Common myeloid progenitor, CD34-positive (primary cell): ENCODE measurements around the gene CENPL.
A peak's percentile ranks its signal among the peaks of the same experiment; 100 is the strongest.
"Not testable (repeated sequence)": the region's sequence is repeated elsewhere in the genome, so short reads cannot be mapped to it uniquely, and the experiment has no call there.

Source experiments
- CTCF ChIA-PET: fragments of 350-600 bp; sonication (Branson Sonifier 250); formaldehyde crosslinking; loops from one replicate; lab custom pipeline; 2021; ENCODE audit warnings: antibody characterized with exemption; lab: Charles Lee
- POLR2A ChIA-PET: fragments of 350-600 bp; sonication (Branson Sonifier 250); formaldehyde crosslinking; loops from one replicate; lab custom pipeline; 2021; ENCODE audit warnings: antibody characterized with exemption; lab: Charles Lee
- DNase-seq, 3 donors: peaks; one replicate each; pipeline versions ENCODE4 v3.0.0 to v3.0.0-alpha.2; 2013
- H3K27ac ChIP-seq, 2 experiments: 1 replicate in 1 of 2; 2 replicates in 1 of 2; pipeline ENCODE4 v1.7.0; 2013; ENCODE audit warnings: inconsistent platforms in 2 of 2, low read length in 2 of 2, mild to moderate bottlenecking in 2 of 2, low read depth in 1 of 2, moderate library complexity in 1 of 2; ENCODE audit not compliant: severe bottlenecking in 2 of 2, insufficient read depth in 1 of 2, poor library complexity in 1 of 2
- H3K27me3 ChIP-seq, 5 experiments: replicated peaks in 2 of 5; 1 replicate in 3 of 5; 2 replicates in 2 of 5; pipeline versions ENCODE4 v1.6.1 to v1.7.0; 2013; ENCODE audit warnings: low read length in 4 of 5, mild to moderate bottlenecking in 2 of 5, moderate library complexity in 2 of 5, inconsistent platforms in 1 of 5; ENCODE audit not compliant: insufficient read depth in 5 of 5, control insufficient read depth in 4 of 5
- H3K36me3 ChIP-seq, 4 experiments: 1 replicate in 2 of 4; 2 replicates in 2 of 4; pipeline versions ENCODE4 v1.6.1 to v1.7.0; 2013; ENCODE audit warnings: low read length in 3 of 4, control low read depth in 1 of 4, mild to moderate bottlenecking in 1 of 4; ENCODE audit not compliant: control insufficient read depth in 4 of 4, insufficient read depth in 4 of 4
- H3K4me1 ChIP-seq, 4 experiments: 1 replicate in 3 of 4; 2 replicates in 1 of 4; pipeline versions ENCODE4 v1.6.1 to v1.7.1; 2013; ENCODE audit warnings: low read length in 3 of 4, mild to moderate bottlenecking in 3 of 4, control low read depth in 1 of 4, inconsistent platforms in 1 of 4, moderate library complexity in 1 of 4; ENCODE audit not compliant: control insufficient read depth in 4 of 4, insufficient read depth in 4 of 4; ENCODE audit errors: control extremely low read depth in 1 of 4
- H3K4me3 ChIP-seq, 7 experiments: 1 replicate in 4 of 7; 2 replicates in 3 of 7; pipeline versions ENCODE4 v1.5.1 to v1.7.0; 2013; ENCODE audit warnings: mild to moderate bottlenecking in 7 of 7, low read length in 6 of 7, moderate library complexity in 6 of 7, inconsistent platforms in 2 of 7, low read depth in 2 of 7, control low read depth in 1 of 7; ENCODE audit not compliant: insufficient read depth in 4 of 7, control insufficient read depth in 1 of 7; ENCODE audit errors: extremely low read depth in 1 of 7
- H3K9me3 ChIP-seq, 5 experiments: 1 replicate in 4 of 5; 2 replicates in 1 of 5; pipeline versions ENCODE4 v1.6.1 to v1.7.1; 2013; ENCODE audit warnings: low read length in 4 of 5, mild to moderate bottlenecking in 2 of 5, inconsistent platforms in 1 of 5, low read depth in 1 of 5, moderate library complexity in 1 of 5; ENCODE audit not compliant: control insufficient read depth in 4 of 5, insufficient read depth in 2 of 5; ENCODE audit errors: control extremely low read depth in 1 of 5
- WGBS: methylation state at CpG from one replicate; pipeline ENCODE4 v1.1.5; 2013; ENCODE audit not compliant: insufficient coverage; 5-methylcytosine and 5-hydroxymethylcytosine counted together

The CENPL gene

DNA sequence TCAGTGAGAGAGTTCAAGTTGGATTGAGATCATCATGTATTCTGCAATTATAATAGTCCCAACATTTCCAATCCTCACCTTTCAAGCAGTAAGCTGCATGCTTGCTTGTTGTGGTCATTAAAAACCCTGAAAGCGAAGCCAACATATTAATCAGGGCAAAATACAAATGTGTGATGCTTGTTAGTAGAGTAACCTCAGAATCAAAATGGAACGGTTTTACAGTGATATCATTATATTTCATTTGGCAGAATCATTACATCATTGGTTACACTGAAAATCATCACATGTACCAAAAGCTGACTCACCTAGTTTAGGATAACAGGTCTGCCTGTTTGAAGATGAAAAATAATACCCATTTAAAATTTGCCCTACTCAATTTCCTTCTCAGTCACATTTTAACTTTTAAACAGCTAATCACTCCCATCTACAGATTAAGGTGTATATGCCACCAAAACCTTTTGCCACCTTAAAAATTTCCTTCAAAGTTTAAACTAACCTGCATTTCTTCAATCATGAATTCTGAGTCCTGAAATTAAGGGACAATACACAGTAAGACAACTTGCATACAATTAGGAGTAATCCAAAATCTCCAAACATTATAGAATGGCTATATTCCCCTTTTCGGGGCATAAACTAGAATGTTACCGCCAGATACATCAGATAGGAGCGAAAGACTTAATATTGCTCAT lies 39.6 kb upstream of the CENPL start:
- POLR2A ChIA-PET = no interaction called here
- Histone ChIP-seq H3K9me3 (no peaks in the 10 kb centered on the region), H3K36me3 (peaks cover 16 to 46% (median 32%) of the 10 kb centered on the region in 4 experiments), H3K27ac (peak overlapping the region; percentile 28 to 88), H3K27me3 (no peaks in the 10 kb centered on the region), H3K4me3 (peak overlapping the region in 1 of 7 experiments; percentile 96), H3K4me1 (peaks cover 16 to 39% (median 29%) of the 10 kb centered on the region in 4 experiments)
- WGBS = 100% methylated on average over 3 of the region's 5 CpGs
- CTCF ChIA-PET = interaction anchor here (0.8 to 1.5 kb wide), 2 partner anchors 15 to 434 kb away, joined by 3 to 5 read pairs; no protein-coding TSS in a partner anchor
- no peak for DNase-seq

DNA sequence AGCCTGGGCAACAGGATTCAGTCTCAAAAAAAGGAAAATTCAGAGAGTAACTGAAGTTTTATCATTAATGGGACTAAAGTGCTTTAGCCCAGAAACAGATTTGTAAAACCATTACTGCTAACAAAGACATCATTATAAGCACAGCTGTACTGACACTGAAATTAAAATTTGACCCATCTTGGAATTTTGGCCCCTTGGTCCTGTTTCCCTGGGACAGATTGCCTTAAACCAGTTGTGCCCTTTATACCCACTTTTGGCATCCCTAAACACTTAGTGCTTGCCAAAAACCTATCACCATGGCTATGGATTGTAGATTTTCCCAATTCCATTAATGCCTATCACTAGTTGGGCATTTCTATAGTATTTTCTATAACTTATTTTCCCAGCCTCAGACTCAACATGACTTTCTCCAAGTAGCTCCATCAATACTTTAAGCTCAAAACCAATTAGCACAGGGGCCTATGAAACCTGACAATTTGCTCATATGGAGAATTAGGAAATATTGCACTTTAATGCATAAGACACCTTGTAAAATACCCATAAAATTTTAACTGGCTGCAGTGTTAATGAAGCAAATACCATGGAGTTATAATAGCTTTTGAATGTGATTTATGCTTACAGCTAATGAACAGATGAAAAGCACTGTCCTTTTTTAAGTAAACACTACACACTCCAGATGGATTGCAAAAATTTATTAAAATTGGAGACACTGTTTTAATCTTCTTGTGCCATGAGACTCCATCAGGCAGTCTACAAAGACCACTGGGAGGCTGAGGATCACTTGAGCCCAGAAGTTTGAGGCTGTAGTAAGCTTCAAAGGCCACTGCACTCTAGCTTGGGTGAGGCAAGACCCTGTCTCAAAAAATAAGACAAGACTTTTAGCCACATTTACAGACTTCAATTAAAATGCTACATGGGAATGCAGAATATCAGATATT lies 38.8 kb upstream of the CENPL start:
- peaks cover 16 to 31% (median 22%) of the 10 kb centered on the region in 4 experiments for H3K4me1 ChIP-seq
- ChIA-PET CTCF (interaction anchor here (0.7 to 1.2 kb wide), 2 partner anchors 13 to 444 kb away, joined by 3 read pairs; no protein-coding TSS in a partner anchor), POLR2A (no interaction called here)
- peaks cover 16 to 47% (median 33%) of the 10 kb centered on the region in 4 experiments for H3K36me3 ChIP-seq
- no peak overlapping the region for H3K4me3 ChIP-seq
- H3K27ac ChIP-seq = peak overlapping the region in 1 of 2 experiments; percentile 28
- no peaks in the 10 kb centered on the region for H3K27me3 ChIP-seq
- peak in 2 of 3 donors; percentile 28 to 51 for DNase-seq
- H3K9me3 ChIP-seq = no peaks in the 10 kb centered on the region

DNA sequence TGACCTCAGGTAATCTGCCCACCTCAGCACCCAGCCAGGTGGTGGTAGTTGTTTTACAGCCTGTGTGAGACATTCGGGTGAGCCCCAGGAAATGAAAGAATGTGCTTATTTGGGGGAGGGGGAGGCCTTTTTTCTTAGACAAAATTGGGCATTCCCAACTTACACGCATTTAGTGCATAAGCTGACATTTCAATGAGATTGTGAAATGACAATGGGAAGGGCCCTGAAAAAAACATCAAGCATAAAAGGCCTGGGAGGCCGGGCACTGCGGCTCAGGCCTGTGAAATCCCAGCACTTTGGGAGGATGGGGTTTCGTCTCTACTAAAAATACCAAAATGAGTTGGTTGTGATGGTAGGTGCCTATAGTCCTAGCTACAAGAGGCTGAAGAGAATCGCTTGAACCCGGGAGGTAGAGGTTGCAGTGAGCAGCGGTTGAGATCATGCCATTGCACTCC lies 38.1 kb upstream of the CENPL start:
- peaks cover 16 to 31% (median 22%) of the 10 kb centered on the region in 4 experiments for H3K4me1 ChIP-seq
- WGBS = 95% methylated on average over 6 of the region's 8 CpGs
- H3K36me3 ChIP-seq = peaks cover 18 to 53% (median 36%) of the 10 kb centered on the region in 4 experiments
- H3K27me3 ChIP-seq = no peaks in the 10 kb centered on the region
- no peak for DNase-seq
- POLR2A ChIA-PET = interaction anchor here (1.0 kb wide), 1 partner anchor 11 kb away, joined by 4 read pairs; no protein-coding TSS in a partner anchor
- no peaks in the 10 kb centered on the region for H3K9me3 ChIP-seq
- no peak overlapping the region for H3K4me3 ChIP-seq
- CTCF ChIA-PET = interaction anchor here (0.7 to 1.2 kb wide), 2 partner anchors 12 to 443 kb away, joined by 3 read pairs; no protein-coding TSS in a partner anchor
- no peak overlapping the region for H3K27ac ChIP-seq

DNA sequence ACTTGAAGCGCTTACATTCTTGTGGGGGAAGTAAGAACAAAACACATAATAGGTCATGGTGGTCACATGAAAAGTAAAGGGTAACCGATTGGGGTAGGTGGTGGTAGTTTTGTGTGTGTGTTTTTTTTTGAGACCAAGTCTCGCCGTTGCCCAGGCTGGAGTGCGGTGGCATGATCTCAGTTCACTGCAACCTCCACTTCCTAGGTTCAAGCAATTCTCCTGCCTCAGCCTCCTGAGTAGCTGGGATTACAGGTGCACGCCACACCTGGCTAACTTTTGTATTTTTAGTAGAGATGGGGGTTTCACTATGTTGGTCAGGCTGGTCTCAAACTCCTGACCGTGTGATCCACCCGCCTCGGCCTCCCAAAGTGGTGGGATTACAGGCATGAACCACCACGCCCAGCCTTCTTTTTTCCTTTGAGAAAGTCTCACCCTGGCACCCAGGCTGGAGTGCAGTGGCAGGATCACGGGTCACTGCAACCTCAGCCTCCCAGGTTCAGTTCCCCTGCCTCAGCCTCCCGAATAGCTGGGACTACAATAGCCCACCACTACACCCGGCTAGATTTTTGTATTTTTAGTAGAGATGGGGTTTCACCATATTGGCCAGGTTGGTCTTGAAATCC lies 37.6 kb upstream of the CENPL start:
- POLR2A ChIA-PET = interaction anchor here (1.0 kb wide), 1 partner anchor 11 kb away, joined by 4 read pairs; no protein-coding TSS in a partner anchor
- not testable (repeated sequence) for DNase-seq, H3K9me3 ChIP-seq, H3K27ac ChIP-seq, H3K27me3 ChIP-seq, H3K4me3 ChIP-seq
- 87% methylated on average over 3 of the region's 13 CpGs for WGBS
- peaks cover 16 to 28% (median 22%) of the 10 kb centered on the region in 4 experiments for H3K4me1 ChIP-seq
- CTCF ChIA-PET = interaction anchor here (0.7 to 1.2 kb wide), 2 partner anchors 12 to 442 kb away, joined by 3 read pairs; no protein-coding TSS in a partner anchor
- H3K36me3 ChIP-seq = peaks cover 23 to 58% (median 39%) of the 10 kb centered on the region in 4 experiments

DNA sequence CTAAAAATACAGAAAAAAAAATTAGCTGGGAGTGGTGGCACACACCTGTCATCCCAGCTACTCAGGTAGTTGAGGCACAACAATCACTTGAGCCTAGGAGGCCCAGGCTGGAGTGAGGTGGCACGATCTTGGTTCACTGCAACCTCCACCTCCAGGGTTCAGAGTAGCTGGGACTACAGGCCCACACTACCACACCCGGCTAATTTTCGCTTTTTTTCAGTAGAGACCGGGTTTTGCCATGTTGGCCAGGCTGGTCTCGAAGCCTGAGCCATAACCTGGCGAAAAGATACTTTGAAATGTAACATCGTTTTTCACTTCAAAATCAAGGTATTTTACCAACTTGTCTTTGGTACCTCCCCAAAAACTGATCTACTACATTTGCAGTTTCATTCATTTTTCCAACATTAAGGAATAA lies 37.1 kb upstream of the CENPL start:
- H3K9me3 ChIP-seq = no peaks in the 10 kb centered on the region
- DNase-seq = no peak
- peaks cover 23 to 60% (median 41%) of the 10 kb centered on the region in 4 experiments for H3K36me3 ChIP-seq
- ChIA-PET CTCF (no interaction called here), POLR2A (no interaction called here)
- H3K27me3 ChIP-seq = no peaks in the 10 kb centered on the region
- H3K4me1 ChIP-seq = peaks cover 13 to 23% (median 19%) of the 10 kb centered on the region in 4 experiments
- H3K27ac ChIP-seq = no peak overlapping the region
- 94% methylated on average over 3 of the region's 7 CpGs for WGBS
- no peak overlapping the region for H3K4me3 ChIP-seq

DNA sequence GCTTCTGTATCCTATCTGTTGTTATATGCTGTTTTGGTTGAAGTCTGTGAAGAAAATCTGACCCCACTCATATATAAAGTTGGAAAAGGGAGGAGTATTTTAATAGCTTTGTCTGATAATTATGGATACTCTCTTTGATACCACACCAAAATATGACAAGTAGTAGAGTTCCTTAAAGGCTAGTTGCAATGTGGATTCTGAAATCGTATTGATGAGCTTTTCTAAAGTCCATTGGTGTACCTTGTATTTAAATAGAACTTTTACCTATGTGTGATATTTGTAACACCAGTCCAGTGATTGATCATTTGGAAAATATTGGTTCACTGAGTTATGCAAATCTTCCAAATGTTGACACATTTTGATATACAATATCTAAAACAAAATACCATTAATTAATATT lies 35.4 kb upstream of the CENPL start:
- no peak for DNase-seq
- Histone ChIP-seq H3K36me3 (peaks cover 17 to 54% (median 40%) of the 10 kb centered on the region in 4 experiments), H3K9me3 (no peaks in the 10 kb centered on the region), H3K4me3 (no peak overlapping the region), H3K4me1 (peaks cover 2 to 7% (median 5%) of the 10 kb centered on the region in 4 experiments), H3K27ac (no peak overlapping the region), H3K27me3 (no peaks in the 10 kb centered on the region)
- CTCF ChIA-PET = no interaction called here
- POLR2A ChIA-PET = interaction anchor here (0.6 to 0.7 kb wide), 2 partner anchors 70 to 447 kb away, joined by 4 read pairs; no protein-coding TSS in a partner anchor
- WGBS = no CpG with 5 or more reads among the region's 1 CpG
